PC-9 (cell line): ENCODE data around the gene CAND1. TPM values are rescaled to one million over a fixed set of nuclear protein-coding genes. Genes with fewer than 3 reads are reported as not detected.

ENCODE experiments used
- BruUV-seq: library from RNA; stranded (reverse); fragments of 400-500 nt; replicated peaks from 2 replicates; lab custom pipeline; 2021; lab: Mats Ljungman, UMichigan
- CTCF ChIA-PET: fragments of 300-600 bp; sonication (Branson Sonifier 250); formaldehyde crosslinking; loops from one replicate; lab custom pipeline; 2022; ENCODE audit warnings: antibody characterized with exemption; lab: Charles Lee
- POLR2A ChIA-PET: fragments of 300-600 bp; sonication (Branson Sonifier 250); formaldehyde crosslinking; loops from one replicate; lab custom pipeline; 2022; ENCODE audit warnings: antibody characterized with exemption; ENCODE audit not compliant: unreplicated experiment; lab: Charles Lee
- DNase-seq, 2 experiments: peaks; one replicate each; pipeline versions ENCODE4 v3.0.0 to v3.0.0-alpha.2; 2015 to 2022; ENCODE audit warnings: mixed read lengths in 1 of 2
- H2AFZ ChIP-seq: fragments of 200-600 bp; sonication (generic); 2 replicates; pipeline ENCODE4 v1.8.1; 2017; ENCODE audit warnings: antibody characterized with exemption
- H3F3A ChIP-seq: fragments of 200-600 bp; sonication (generic); 2 replicates; pipeline ENCODE4 v1.8.1; 2017; ENCODE audit warnings: antibody characterized with exemption, mild to moderate bottlenecking, low read depth; ENCODE audit not compliant: insufficient read depth
- H3K27ac ChIP-seq: fragments of 200-600 bp; sonication (generic); 2 replicates; pipeline ENCODE4 v1.6.1; 2016; ENCODE audit warnings: mixed run types
- H3K27me3 ChIP-seq: fragments of 200-600 bp; sonication (generic); 2 replicates; pipeline ENCODE4 v1.6.1; 2016; ENCODE audit warnings: low read depth, mixed run types; ENCODE audit not compliant: insufficient read depth
- H3K36me3 ChIP-seq: fragments of 200-600 bp; sonication (generic); 2 replicates; pipeline ENCODE4 v1.6.1; 2016; ENCODE audit warnings: low read depth, mixed run types
- H3K4me1 ChIP-seq: fragments of 200-600 bp; sonication (generic); replicated peaks from 2 replicates; pipeline ENCODE4 v1.6.1; 2016; ENCODE audit warnings: mixed run types; ENCODE audit not compliant: insufficient read depth
- H3K4me2 ChIP-seq: fragments of 200-600 bp; sonication (generic); 2 replicates; pipeline ENCODE4 v1.6.1; 2017; ENCODE audit warnings: mixed run types
- H3K4me3 ChIP-seq: fragments of 200-600 bp; sonication (generic); 2 replicates; pipeline ENCODE4 v1.6.1; 2016; ENCODE audit warnings: mixed run types
- H3K79me2 ChIP-seq: fragments of 200-600 bp; sonication (generic); 2 replicates; pipeline ENCODE4 v1.6.1; 2017; ENCODE audit warnings: low read depth, mixed run types
- H3K9me2 ChIP-seq: fragments of 200-600 bp; sonication (generic); 2 replicates; pipeline ENCODE4 v1.8.1; 2017; ENCODE audit warnings: mild to moderate bottlenecking; ENCODE audit not compliant: insufficient read depth
- H3K9me3 ChIP-seq: fragments of 200-600 bp; sonication (generic); 2 replicates; pipeline ENCODE4 v1.8.1; 2016; ENCODE audit warnings: low read depth; ENCODE audit not compliant: insufficient read depth
- H4K20me1 ChIP-seq: fragments of 200-600 bp; sonication (generic); 2 replicates; pipeline ENCODE4 v1.8.1; 2017; ENCODE audit not compliant: insufficient read depth
- EZH2 ChIP-seq: fragments of 200-600 bp; sonication (generic); IDR thresholded peaks from 2 replicates; pipeline ENCODE4 v1.8.0; 2017; ENCODE audit warnings: antibody characterized with exemption, low read depth
- intact Hi-C: fragments of 100-400 bp; cut with micrococcal nuclease; formaldehyde crosslinking; loops from one replicate; pipeline ENCODE4 v1.10.0; 2022; ENCODE audit not compliant: unreplicated experiment
- total RNA-seq: library from RNA; stranded (reverse); gene quantifications from 2 replicates; pipeline ENCODE4 v1.2.3, GENCODE V29; 2021

Gene CAND1
- total RNA-seq, 1 experiment from 2014 or later: 169 TPM

DNA sequence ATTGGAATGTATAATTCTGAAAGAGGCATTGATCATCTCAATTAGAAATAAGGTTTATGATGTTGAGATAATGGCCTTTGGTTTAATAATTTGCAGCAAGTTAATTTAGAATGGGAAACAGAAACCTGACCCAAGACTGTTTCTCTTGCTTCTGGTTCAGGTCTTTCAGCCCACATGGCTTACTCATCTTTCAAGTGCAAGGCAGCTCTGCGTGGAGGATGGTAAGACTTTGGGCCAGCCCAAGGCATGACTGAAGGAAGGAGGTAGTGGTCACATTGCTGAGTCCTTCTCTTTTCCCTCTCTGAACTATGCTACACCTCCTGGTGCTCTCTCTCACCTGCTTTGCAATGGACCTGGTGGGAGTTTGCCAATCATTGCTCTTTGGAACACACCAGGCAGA is 98.7 kb downstream of the CAND1 start:
- H3K4me1 ChIP-seq: no peaks in the 10 kb centered on the region
- H4K20me1 ChIP-seq: no peaks in the 10 kb centered on the region
- intact Hi-C loops: no loop called here
- no peaks in the 10 kb centered on the region for H3K27me3 ChIP-seq
- H3K27ac ChIP-seq: no peak overlapping the region
- H3K9me3 ChIP-seq: no peaks in the 10 kb centered on the region; the same call in 1 of the 2 replicates
- H2AFZ ChIP-seq: no peak overlapping the region
- no TSS peak for BruUV-seq
- no peak for TF ChIP-seq EZH2
- H3K9me2 ChIP-seq: no peaks in the 10 kb centered on the region
- no peaks in the 10 kb centered on the region for H3K79me2 ChIP-seq
- ChIA-PET POLR2A (no interaction called here), CTCF (no interaction called here)
- H3K36me3 ChIP-seq: no peaks in the 10 kb centered on the region
- no peak for DNase-seq
- no peak overlapping the region for H3K4me2 ChIP-seq
- no peak overlapping the region for H3K4me3 ChIP-seq
- no peaks in the 10 kb centered on the region for H3F3A ChIP-seq
